PC-3 (cell line): ENCODE measurements around the gene SPEF2. TPM values are rescaled to one million over a fixed set of nuclear protein-coding genes. Genes with fewer than 3 reads are reported as not detected.

Experiments used
- ATAC-seq: fragments of 200-7000 bp; cut with Tn5 transposase; 2 replicates; pipeline ENCODE4 v1.9.1; 2020; ENCODE audit warnings: mild to moderate bottlenecking, moderate library complexity
- BruUV-seq: library from RNA; stranded (reverse); fragments of 400-500 nt; replicated peaks from 2 replicates; lab custom pipeline; 2021; lab: Mats Ljungman, UMichigan
- CTCF ChIA-PET: fragments of 300-600 bp; sonication (Branson Sonifier 250); formaldehyde crosslinking; loops from one replicate; lab custom pipeline; 2022; ENCODE audit warnings: antibody characterized with exemption; lab: Charles Lee
- POLR2A ChIA-PET: fragments of 300-600 bp; sonication (Branson Sonifier 250); formaldehyde crosslinking; loops from one replicate; lab custom pipeline; 2022; ENCODE audit warnings: antibody characterized with exemption; ENCODE audit not compliant: unreplicated experiment; lab: Charles Lee
- DNase-seq: peaks from one replicate; pipeline ENCODE4 v3.0.0-alpha.2; 2015
- H2AFZ ChIP-seq: fragments of 300-600 bp; sonication (generic); 2 replicates; pipeline ENCODE4 v1.6.0; 2016; ENCODE audit warnings: antibody characterized with exemption, low read length
- H3F3A ChIP-seq: fragments of 300-600 bp; sonication (generic); one replicate; pipeline ENCODE4 v1.6.0; 2017; ENCODE audit warnings: antibody characterized with exemption, low read length, control low read depth, mild to moderate bottlenecking; ENCODE audit not compliant: unreplicated experiment
- H3K27ac ChIP-seq: fragments of 300-600 bp; sonication (generic); 2 replicates; pipeline ENCODE4 v1.5.1; 2016; ENCODE audit warnings: mild to moderate bottlenecking, low read length
- H3K27me3 ChIP-seq: fragments of 300-600 bp; sonication (generic); 2 replicates; pipeline ENCODE4 v1.6.1; 2016; ENCODE audit warnings: low read length, mixed read lengths
- H3K36me3 ChIP-seq: fragments of 300-600 bp; sonication (generic); 2 replicates; pipeline ENCODE4 v1.6.1; 2016; ENCODE audit warnings: low read depth, mixed run types, low read length, mixed read lengths
- H3K4me1 ChIP-seq: fragments of 300-600 bp; sonication (generic); 2 replicates; pipeline ENCODE4 v1.5.1; 2016; ENCODE audit warnings: low read length; ENCODE audit not compliant: insufficient read depth
- H3K4me2 ChIP-seq: fragments of 300-600 bp; sonication (generic); 2 replicates; pipeline ENCODE4 v1.6.0; 2016; ENCODE audit warnings: low read length
- H3K4me3 ChIP-seq: fragments of 300-600 bp; sonication (generic); 2 replicates; pipeline ENCODE4 v1.5.1; 2016; ENCODE audit warnings: mild to moderate bottlenecking, low read length, mixed read lengths
- H3K79me2 ChIP-seq: fragments of 300-600 bp; sonication (generic); 2 replicates; pipeline ENCODE4 v1.6.1; 2017; ENCODE audit warnings: low read length, mixed read lengths
- H3K9ac ChIP-seq: fragments of 300-600 bp; sonication (generic); 2 replicates; pipeline ENCODE4 v1.6.0; 2016; ENCODE audit warnings: mild to moderate bottlenecking, low read length
- H3K9me2 ChIP-seq: fragments of 300-600 bp; sonication (generic); replicated peaks from 2 replicates; pipeline ENCODE4 v1.6.1; 2016; ENCODE audit warnings: mixed run types, low read length, mixed read lengths
- H3K9me3 ChIP-seq: fragments of 300-600 bp; sonication (generic); 2 replicates; pipeline ENCODE4 v1.6.1; 2016; ENCODE audit warnings: low read length, mixed read lengths
- H4K20me1 ChIP-seq: fragments of 300-600 bp; sonication (generic); 2 replicates; pipeline ENCODE4 v1.6.1; 2016; ENCODE audit warnings: low read length, mixed read lengths
- CTCF ChIP-seq: fragments of 300-600 bp; sonication (generic); conservative IDR thresholded peaks from 2 replicates; pipeline ENCODE4 v1.5.1; 2017; ENCODE audit warnings: antibody characterized with exemption, low read depth, mild to moderate bottlenecking, low read length
- EZH2 ChIP-seq: fragments of 300-600 bp; sonication (generic); IDR thresholded peaks from one replicate; pipeline ENCODE4 v1.6.1; 2017; ENCODE audit warnings: antibody characterized with exemption, mild to moderate bottlenecking, low read length; ENCODE audit not compliant: unreplicated experiment
- EZH2phosphoT487 ChIP-seq: fragments of 300-600 bp; sonication (generic); IDR thresholded peaks from 2 replicates; pipeline ENCODE4 v1.6.1; 2018; ENCODE audit warnings: mild to moderate bottlenecking, antibody characterized with exemption, low read length, borderline replicate concordance
- intact Hi-C: fragments of 100-400 bp; cut with micrococcal nuclease; formaldehyde crosslinking; loops from 2 replicates; pipeline ENCODE4 v1.9.0; 2023
- total RNA-seq: library from RNA; depleted of rRNA; stranded (reverse); fragments of >200 nt; gene quantifications from 2 replicates; pipeline ENCODE4 v1.2.3, GENCODE V29; 2014

The SPEF2 gene
- total RNA-seq, 1 experiment from 2014 or later = 2.3 TPM

DNA sequence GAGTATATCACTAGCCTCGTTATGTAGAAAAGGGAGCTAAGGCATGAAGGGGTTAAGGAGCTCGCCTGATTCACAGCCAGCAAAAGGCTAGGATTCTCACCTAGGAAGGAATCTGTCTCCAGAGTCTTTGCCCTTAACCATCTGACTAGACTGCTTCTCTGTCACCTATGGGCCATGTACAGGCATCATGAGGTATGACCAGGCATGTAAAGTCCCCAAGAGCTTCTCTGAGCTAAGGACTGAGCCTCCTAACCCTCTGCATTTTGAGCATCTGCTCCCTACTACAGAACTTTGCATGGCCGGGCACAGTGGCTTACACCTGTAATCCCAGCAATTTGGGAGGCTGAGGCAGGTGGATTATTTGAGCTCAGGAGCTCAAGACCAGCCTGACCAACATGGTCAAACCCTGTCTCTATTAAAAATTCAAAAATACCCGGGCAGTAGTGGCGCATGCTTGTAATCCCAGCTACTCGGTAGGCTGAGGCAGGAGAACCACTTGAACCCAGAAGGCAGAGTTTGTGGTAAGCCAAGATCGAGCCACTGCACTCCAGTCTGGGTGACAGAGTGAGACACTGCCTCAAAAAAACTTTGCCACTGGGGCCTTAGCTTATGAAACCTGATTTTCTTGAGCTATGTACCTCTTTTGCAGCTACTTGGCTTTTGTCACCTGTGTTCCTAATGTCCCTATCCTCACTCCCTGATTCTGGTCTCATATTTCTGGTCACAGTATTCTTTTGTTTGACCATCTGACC lies 205.9 kb downstream of the SPEF2 start:
- no TSS peak for BruUV-seq
- CTCF ChIA-PET = no interaction called here
- H3K9me2 ChIP-seq = no peaks in the 10 kb centered on the region
- H3K9ac ChIP-seq = no peak overlapping the region
- no peaks in the 10 kb centered on the region for H3K27me3 ChIP-seq
- ATAC-seq = no peak
- no peaks in the 10 kb centered on the region for H3K79me2 ChIP-seq
- no peak overlapping the region for H2AFZ ChIP-seq
- H3K4me1 ChIP-seq = no peaks in the 10 kb centered on the region
- H3K27ac ChIP-seq = no peak overlapping the region
- POLR2A ChIA-PET = no interaction called here
- H4K20me1 ChIP-seq = no peaks in the 10 kb centered on the region
- H3F3A ChIP-seq = no peaks in the 10 kb centered on the region
- no peak for DNase-seq
- intact Hi-C loops = no loop called here
- H3K9me3 ChIP-seq = no peaks in the 10 kb centered on the region
- H3K4me2 ChIP-seq = no peak overlapping the region
- H3K36me3 ChIP-seq = no peaks in the 10 kb centered on the region
- H3K4me3 ChIP-seq = no peak overlapping the region
- no peak for TF ChIP-seq CTCF
- no peak for TF ChIP-seq EZH2
- TF ChIP-seq EZH2phosphoT487 = no peak

- Histone ChIP-seq H2AFZ (no peak overlapping the region), H3K27me3 (no peaks in the 10 kb centered on the region), H3K36me3 (no peaks in the 10 kb centered on the region), H3K9me2 (no peaks in the 10 kb centered on the region), H3F3A (no peaks in the 10 kb centered on the region), H3K4me3 (no peak overlapping the region), H3K9ac (no peak overlapping the region), H3K79me2 (no peaks in the 10 kb centered on the region), H3K27ac (no peak overlapping the region), H4K20me1 (no peaks in the 10 kb centered on the region), H3K4me1 (no peaks in the 10 kb centered on the region), H3K9me3 (no peaks in the 10 kb centered on the region), H3K4me2 (no peak overlapping the region)
- no peak for TF ChIP-seq CTCF
- TF ChIP-seq EZH2 = no peak
- TF ChIP-seq EZH2phosphoT487 = no peak
- DNase-seq = no peak
- ChIA-PET POLR2A (no interaction called here), CTCF (no interaction called here)
- ATAC-seq = no peak
- intact Hi-C loops = no loop called here
- BruUV-seq = no TSS peak
These were observed 208.4 kb downstream of the SPEF2 start for GRCh38 chr5:35826056-35826455.

DNA sequence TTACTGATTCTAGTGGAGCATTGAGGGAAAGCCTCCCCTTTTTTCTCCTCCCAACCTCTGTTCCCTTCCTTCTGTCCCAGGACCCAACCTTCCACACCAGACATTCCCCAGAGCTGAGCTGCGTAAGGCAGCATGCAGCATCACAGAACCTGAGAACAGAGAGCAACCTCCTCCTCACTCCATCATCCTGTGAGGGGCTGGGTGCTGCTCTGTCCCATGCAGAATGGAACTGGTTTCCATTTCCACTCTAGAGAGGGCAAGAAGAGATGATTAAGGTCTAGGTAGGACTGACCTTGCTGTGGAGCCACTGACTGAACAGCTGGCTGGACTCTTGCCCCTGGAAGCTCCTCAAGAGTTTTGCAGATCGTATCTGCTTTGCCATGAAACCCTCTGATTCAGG lies 208.9 kb downstream of the SPEF2 start:
- Histone ChIP-seq H2AFZ (no peak overlapping the region), H3K4me3 (no peak overlapping the region), H3K4me1 (no peaks in the 10 kb centered on the region), H3K27me3 (no peaks in the 10 kb centered on the region), H3K9me2 (no peaks in the 10 kb centered on the region), H4K20me1 (no peaks in the 10 kb centered on the region), H3K9me3 (no peaks in the 10 kb centered on the region), H3K4me2 (no peak overlapping the region), H3K27ac (no peak overlapping the region), H3K36me3 (no peaks in the 10 kb centered on the region), H3F3A (no peaks in the 10 kb centered on the region), H3K9ac (no peak overlapping the region), H3K79me2 (no peaks in the 10 kb centered on the region)
- TF ChIP-seq EZH2 (no peak), CTCF (no peak), EZH2phosphoT487 (no peak)
- intact Hi-C loops = no loop called here
- ChIA-PET CTCF (interaction anchor here (0.6 kb wide), 1 partner anchor 45 kb away, joined by 13 read pairs; no protein-coding TSS in a partner anchor), POLR2A (no interaction called here)
- no TSS peak for BruUV-seq
- DNase-seq = no peak
- no peak for ATAC-seq
